HepG2 (cell line): ENCODE data around the gene PRR11. TPM values are rescaled to one million over a fixed set of nuclear protein-coding genes. Genes with fewer than 3 reads are reported as not detected.

Source experiments
- CEBPG ChIP-seq: IDR thresholded peaks from 2 replicates; pipeline ENCODE4 v1.6.1; 2016
- GFI1 ChIP-seq: sonication (generic); formaldehyde crosslinking; IDR thresholded peaks from 2 replicates; pipeline ENCODE4 v1.5.0; 2020; ENCODE audit warnings: missing genetic modification reagents, mild to moderate bottlenecking, borderline replicate concordance
- IRX3 ChIP-seq: sonication (generic); formaldehyde crosslinking; IDR thresholded peaks from 2 replicates; pipeline ENCODE4 v1.8.1; 2023; ENCODE audit warnings: mild to moderate bottlenecking, low read depth, missing genetic modification reagents, borderline replicate concordance
- KDM5A ChIP-seq: fragments of 200-600 bp; sonication (generic); IDR thresholded peaks from 2 replicates; pipeline ENCODE4 v1.7.0; 2018; ENCODE audit warnings: antibody characterized with exemption, mild to moderate bottlenecking, low read length, borderline replicate concordance
- KLF11 ChIP-seq: IDR thresholded peaks from 2 replicates; pipeline ENCODE4 v1.6.1; 2016; ENCODE audit warnings: missing compliant biosample characterization
- KMT2A ChIP-seq: sonication (generic); formaldehyde crosslinking; IDR thresholded peaks from 2 replicates; pipeline ENCODE4 v1.4.0; 2020; ENCODE audit warnings: missing genetic modification reagents
- NFE2 ChIP-seq: sonication (generic); formaldehyde crosslinking; IDR thresholded peaks from 2 replicates; pipeline ENCODE4 v1.4.0; 2020; ENCODE audit warnings: missing genetic modification reagents
- RORA ChIP-seq: sonication (generic); formaldehyde crosslinking; IDR thresholded peaks from 2 replicates; pipeline ENCODE4 v1.5.0; 2020; ENCODE audit warnings: mild to moderate bottlenecking, missing genetic modification reagents, moderate library complexity
- ZKSCAN8 ChIP-seq: IDR thresholded peaks from 2 replicates; pipeline ENCODE4 v1.6.1; 2016; ENCODE audit warnings: borderline replicate concordance, missing genetic modification reagents, missing compliant biosample characterization
- ZNF12 ChIP-seq: sonication (generic); formaldehyde crosslinking; IDR thresholded peaks from 2 replicates; pipeline ENCODE4 v1.5.0; 2020; ENCODE audit warnings: missing genetic modification reagents
- ZNF230 ChIP-seq: sonication (generic); formaldehyde crosslinking; IDR thresholded peaks from 2 replicates; pipeline ENCODE4 v1.4.0; 2020; ENCODE audit warnings: mild to moderate bottlenecking, missing genetic modification reagents
- ZNF292 ChIP-seq: sonication (generic); formaldehyde crosslinking; IDR thresholded peaks from 2 replicates; pipeline ENCODE4 v1.8.1; 2022; ENCODE audit warnings: mild to moderate bottlenecking, low read depth, missing genetic modification reagents, borderline replicate concordance
- ZNF333 ChIP-seq: sonication (generic); formaldehyde crosslinking; IDR thresholded peaks from 2 replicates; pipeline ENCODE4 v1.4.0; 2020; ENCODE audit warnings: mild to moderate bottlenecking, missing genetic modification reagents, borderline replicate concordance
- ZNF530 ChIP-seq: sonication (generic); formaldehyde crosslinking; IDR thresholded peaks from 2 replicates; pipeline ENCODE4 v1.5.0; 2020; ENCODE audit warnings: low read depth, mild to moderate bottlenecking, missing genetic modification reagents
- ZNF567 ChIP-seq: sonication (generic); formaldehyde crosslinking; IDR thresholded peaks from 2 replicates; pipeline ENCODE4 v1.8.1; 2023; ENCODE audit warnings: mild to moderate bottlenecking, missing genetic modification reagents, borderline replicate concordance
- ZZZ3 ChIP-seq: sonication (generic); formaldehyde crosslinking; IDR thresholded peaks from 2 replicates; pipeline ENCODE4 v1.4.0; 2020; ENCODE audit warnings: missing genetic modification reagents, mild to moderate bottlenecking, borderline replicate concordance
- polyA plus RNA-seq, 8 experiments: library from polyadenylated mRNA; depleted of rRNA in 3 of 8; stranded (reverse) in 7 of 8; unstranded in 1 of 8; fragments of >200 nt; fragmentation: Illumina TruSeq in 4 of 8; extraction: Trizol in 4 of 8; gene quantifications; 2 replicates each; pipeline versions ENCODE4 v1.2.1 to v1.2.3, GENCODE V29; 2011 to 2016; ENCODE audit warnings: low read depth in 4 of 8, missing spikeins in 1 of 8, mixed read lengths in 1 of 8; ENCODE audit not compliant: insufficient read depth in 1 of 8
- total RNA-seq, 5 experiments: library from RNA; depleted of rRNA; stranded (reverse); fragments of >200 nt; fragmentation: Illumina TruSeq; extraction: Trizol; gene quantifications; 2 replicates each; pipeline ENCODE4 v1.2.3, GENCODE V29; 2016; ENCODE audit warnings: low read depth in 1 of 5
- TF ChIP-seq, protein P1 (sequence below): sonication (generic); formaldehyde crosslinking; IDR thresholded peaks from 2 replicates; pipeline ENCODE4 v1.4.0; 2020; ENCODE audit warnings: missing genetic modification reagents, borderline replicate concordance
- TF ChIP-seq, protein P2 (sequence below): sonication (generic); formaldehyde crosslinking; IDR thresholded peaks from 2 replicates; pipeline ENCODE4 v1.4.0; 2020; ENCODE audit warnings: missing genetic modification reagents, low read depth, mild to moderate bottlenecking, borderline replicate concordance
- TF ChIP-seq, protein P3 (sequence below): sonication (generic); formaldehyde crosslinking; IDR thresholded peaks from 2 replicates; pipeline ENCODE4 v1.8.1; 2023; ENCODE audit warnings: mild to moderate bottlenecking, inconsistent platforms, moderate library complexity, missing genetic modification reagents, borderline replicate concordance

Gene PRR11
- total and polyA plus RNA-seq, 2 of the 13 experiments (the other 11 are each of a cell fraction or from before 2014, with no cell fraction given): 35.7 to 39.2 TPM

DNA sequence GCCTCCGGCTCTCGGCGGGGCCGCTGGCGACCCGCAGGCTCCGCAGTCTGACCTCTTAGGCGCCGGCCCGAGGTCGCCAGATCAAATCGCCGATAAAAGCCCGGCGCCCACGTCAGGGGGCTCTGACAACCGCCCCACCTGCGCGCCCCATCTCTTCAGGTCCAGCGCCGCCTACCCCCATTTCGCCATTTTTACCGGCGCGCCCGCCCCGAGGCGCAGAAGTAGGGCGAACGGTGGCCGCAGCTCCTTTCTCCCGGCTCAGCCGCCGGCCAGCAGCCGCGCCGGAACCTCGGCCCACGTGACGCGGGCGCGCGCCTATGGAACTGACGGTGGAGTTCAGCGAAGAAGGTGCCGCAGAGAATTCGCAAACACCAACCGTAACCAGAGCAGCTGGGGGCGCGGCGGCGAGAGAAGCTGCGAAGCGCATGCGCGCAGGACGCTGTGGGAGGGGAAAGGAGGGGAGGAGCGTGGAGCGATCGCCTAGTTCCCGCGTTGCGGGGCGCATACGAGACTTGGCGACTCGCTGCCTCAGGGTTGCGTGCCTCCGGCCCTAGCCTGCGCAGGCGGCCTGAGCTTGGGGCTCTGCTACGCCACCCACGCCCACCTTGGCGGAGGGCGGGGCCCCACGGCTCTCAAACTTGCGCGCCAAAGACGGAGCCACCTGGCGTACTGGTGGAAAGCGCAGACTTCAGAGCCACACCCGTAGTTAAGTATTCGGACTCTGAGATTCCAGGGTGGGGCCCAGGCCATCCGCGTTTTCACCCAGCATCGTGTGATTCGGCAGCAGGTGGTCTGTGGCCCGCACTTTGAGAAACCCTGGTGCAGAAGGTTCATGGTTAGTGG is 48.9 kb upstream of the PRR11 start, which contains the start of gene TRIM37 (continued):
- TF ChIP-seq, protein P1, sequence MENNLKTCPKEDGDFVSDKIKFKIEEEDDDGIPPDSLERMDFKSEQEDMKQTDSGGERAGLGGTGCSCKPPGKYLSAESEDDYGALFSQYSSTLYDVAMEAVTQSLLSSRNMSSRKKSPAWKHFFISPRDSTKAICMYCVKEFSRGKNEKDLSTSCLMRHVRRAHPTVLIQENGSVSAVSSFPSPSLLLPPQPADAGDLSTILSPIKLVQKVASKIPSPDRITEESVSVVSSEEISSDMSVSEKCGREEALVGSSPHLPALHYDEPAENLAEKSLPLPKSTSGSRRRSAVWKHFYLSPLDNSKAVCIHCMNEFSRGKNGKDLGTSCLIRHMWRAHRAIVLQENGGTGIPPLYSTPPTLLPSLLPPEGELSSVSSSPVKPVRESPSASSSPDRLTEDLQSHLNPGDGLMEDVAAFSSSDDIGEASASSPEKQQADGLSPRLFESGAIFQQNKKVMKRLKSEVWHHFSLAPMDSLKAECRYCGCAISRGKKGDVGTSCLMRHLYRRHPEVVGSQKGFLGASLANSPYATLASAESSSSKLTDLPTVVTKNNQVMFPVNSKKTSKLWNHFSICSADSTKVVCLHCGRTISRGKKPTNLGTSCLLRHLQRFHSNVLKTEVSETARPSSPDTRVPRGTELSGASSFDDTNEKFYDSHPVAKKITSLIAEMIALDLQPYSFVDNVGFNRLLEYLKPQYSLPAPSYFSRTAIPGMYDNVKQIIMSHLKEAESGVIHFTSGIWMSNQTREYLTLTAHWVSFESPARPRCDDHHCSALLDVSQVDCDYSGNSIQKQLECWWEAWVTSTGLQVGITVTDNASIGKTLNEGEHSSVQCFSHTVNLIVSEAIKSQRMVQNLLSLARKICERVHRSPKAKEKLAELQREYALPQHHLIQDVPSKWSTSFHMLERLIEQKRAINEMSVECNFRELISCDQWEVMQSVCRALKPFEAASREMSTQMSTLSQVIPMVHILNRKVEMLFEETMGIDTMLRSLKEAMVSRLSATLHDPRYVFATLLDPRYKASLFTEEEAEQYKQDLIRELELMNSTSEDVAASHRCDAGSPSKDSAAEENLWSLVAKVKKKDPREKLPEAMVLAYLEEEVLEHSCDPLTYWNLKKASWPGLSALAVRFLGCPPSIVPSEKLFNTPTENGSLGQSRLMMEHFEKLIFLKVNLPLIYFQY: no peak
- TF ChIP-seq ZNF230: peak; percentile 72; the same call in 1 of the 2 replicates
- TF ChIP-seq KDM5A: peak; percentile 81; the same call in 1 of the 2 replicates
- peak; percentile 92 for TF ChIP-seq GFI1 (CRISPR knock-in tag)
- TF ChIP-seq IRX3: peak; percentile 71; the same call in 1 of the 2 replicates
- no peak for TF ChIP-seq RORA (CRISPR knock-in tag)
- no peak; the same call in 1 of the 2 replicates for TF ChIP-seq ZKSCAN8 (CRISPR knock-in tag)
- TF ChIP-seq ZNF530 (CRISPR knock-in tag): no peak
- peak; percentile 98 for TF ChIP-seq KMT2A (CRISPR knock-in tag)
- TF ChIP-seq, protein P2, sequence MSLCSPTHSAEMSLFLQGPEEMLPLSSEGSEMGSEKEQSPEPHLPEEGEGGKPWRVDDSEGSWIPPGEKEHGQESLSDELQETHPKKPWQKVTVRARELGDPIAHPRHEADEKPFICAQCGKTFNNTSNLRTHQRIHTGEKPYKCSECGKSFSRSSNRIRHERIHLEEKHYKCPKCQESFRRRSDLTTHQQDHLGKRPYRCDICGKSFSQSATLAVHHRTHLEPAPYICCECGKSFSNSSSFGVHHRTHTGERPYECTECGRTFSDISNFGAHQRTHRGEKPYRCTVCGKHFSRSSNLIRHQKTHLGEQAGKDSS (CRISPR knock-in tag): 0 out of 2 replicates have a peak, but pooled peaks have one; percentile 8
- no peak; the same call in 1 of the 2 replicates for TF ChIP-seq ZNF12 (CRISPR knock-in tag)
- no peak for TF ChIP-seq KLF11 (CRISPR knock-in tag)
- no peak for TF ChIP-seq NFE2 (CRISPR knock-in tag)
- TF ChIP-seq, protein P3, sequence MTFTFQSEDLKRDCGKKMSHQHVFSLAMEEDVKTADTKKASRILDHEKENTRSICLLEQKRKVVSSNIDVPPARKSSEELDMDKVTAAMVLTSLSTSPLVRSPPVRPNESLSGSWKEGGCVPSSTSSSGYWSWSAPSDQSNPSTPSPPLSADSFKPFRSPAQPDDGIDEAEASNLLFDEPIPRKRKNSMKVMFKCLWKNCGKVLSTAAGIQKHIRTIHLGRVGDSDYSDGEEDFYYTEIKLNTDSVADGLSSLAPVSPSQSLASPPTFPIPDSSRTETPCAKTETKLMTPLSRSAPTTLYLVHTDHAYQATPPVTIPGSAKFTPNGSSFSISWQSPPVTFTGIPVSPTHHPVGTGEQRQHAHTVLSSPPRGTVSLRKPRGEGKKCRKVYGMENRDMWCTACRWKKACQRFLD (CRISPR knock-in tag): peak; percentile 84; the same call in 1 of the 2 replicates
- TF ChIP-seq ZNF292 (CRISPR knock-in tag): no peak
- peak; percentile 0; the same call in 1 of the 2 replicates for TF ChIP-seq CEBPG (CRISPR knock-in tag)
- 0 out of 2 replicates have a peak, but pooled peaks have one; percentile 16 for TF ChIP-seq ZNF567 (CRISPR knock-in tag)
- TF ChIP-seq ZNF333 (CRISPR knock-in tag): no peak
- no peak; the same call in 1 of the 2 replicates for TF ChIP-seq ZZZ3 (CRISPR knock-in tag)
